ENCODE data around the gene USP15. TPM values are rescaled to one million over a fixed set of nuclear protein-coding genes. Genes with fewer than 3 reads are reported as not detected.

USP15 gene
- polyA plus RNA-seq, 1 donor (not counting 4 experiments of a cell fraction or from before 2014, with no cell fraction given) = 66.5 TPM

DNA sequence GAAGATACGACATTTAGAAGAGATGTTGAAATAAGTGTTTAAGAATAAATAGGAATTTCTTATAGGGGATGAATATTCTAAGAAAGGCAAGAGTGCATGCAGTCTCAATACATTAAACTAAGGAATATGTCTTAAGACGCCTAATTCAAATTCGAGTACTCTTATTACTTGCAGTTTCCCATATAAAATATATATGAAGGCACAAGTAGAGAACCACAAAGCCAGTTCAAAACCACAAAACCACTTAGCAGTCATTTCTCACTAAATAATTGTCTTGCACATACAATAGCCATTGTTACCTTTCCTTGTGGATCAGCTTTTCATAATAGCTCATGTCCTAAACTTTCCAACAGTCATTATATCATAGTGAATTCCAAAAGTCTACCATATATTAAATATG, 115.4 kb downstream of the USP15 start:
- no peak overlapping the region for H3K9ac ChIP-seq (ENCODE audit: control insufficient read depth, extremely low read depth, insufficient read depth, low read length)
- no peak overlapping the region for H2AFZ ChIP-seq (ENCODE audit: control insufficient read depth, low read length)
- no peak overlapping the region for H3K4me3 ChIP-seq (ENCODE audit: control insufficient read depth in 2 of 3, extremely low read depth in 1 of 3, insufficient read depth in 2 of 3, low read depth in 1 of 3, low read length in 3 of 3)
- H3K27ac ChIP-seq (ENCODE audit: control insufficient read depth, insufficient read depth, low read length) = no peak overlapping the region
- H3K4me2 ChIP-seq (ENCODE audit: control insufficient read depth, extremely low read depth, insufficient read depth, low read depth, low read length) = no peak overlapping the region
- H3K9me1 ChIP-seq (ENCODE audit: control insufficient read depth, extremely low read depth, insufficient read depth, low read length) = no peaks in the 10 kb centered on the region
- no peaks in the 10 kb centered on the region for H3K4me1 ChIP-seq (ENCODE audit: control insufficient read depth, extremely low read depth, insufficient read depth, low read length)
- no peaks in the 10 kb centered on the region for H3K9me3 ChIP-seq (ENCODE audit: control insufficient read depth, low read depth, low read length)
- FAIRE-seq = no peak
- DNase-seq (ENCODE audit: low read depth, low spot score) = no peak
- no peaks in the 10 kb centered on the region for H3K79me2 ChIP-seq (ENCODE audit: control insufficient read depth, insufficient read depth, low read length)
- H3K27me3 ChIP-seq (ENCODE audit: control insufficient read depth, extremely low read depth, insufficient read depth, low read length) = no peaks in the 10 kb centered on the region
- TF ChIP-seq CTCF (optimal IDR thresholded peaks at IDR 0.05 in 1 of 3, IDR thresholded peaks at IDR 0.05 in 1 of 3, conservative IDR thresholded peaks at IDR 0.05 in 1 of 3; ENCODE audit: extremely low read depth in 1 of 3, insufficient read depth in 2 of 3, low read length in 3 of 3) = no peak
- no peak for TF ChIP-seq EZH2 (IDR thresholded peaks at IDR 0.05; ENCODE audit: low read length)
- H4K20me1 ChIP-seq (ENCODE audit: control insufficient read depth, extremely low read depth, insufficient read depth, low read length) = no peaks in the 10 kb centered on the region
- dilution Hi-C loops (cut with MboI; ENCODE audit: extremely low pct_ligation_motif_present, low sequenced_read_pairs) = no loop called here
- no peaks in the 10 kb centered on the region for H3K36me3 ChIP-seq (ENCODE audit: control insufficient read depth in 2 of 2, extremely low read depth in 1 of 2, insufficient read depth in 2 of 2, low read length in 2 of 2)

DNA sequence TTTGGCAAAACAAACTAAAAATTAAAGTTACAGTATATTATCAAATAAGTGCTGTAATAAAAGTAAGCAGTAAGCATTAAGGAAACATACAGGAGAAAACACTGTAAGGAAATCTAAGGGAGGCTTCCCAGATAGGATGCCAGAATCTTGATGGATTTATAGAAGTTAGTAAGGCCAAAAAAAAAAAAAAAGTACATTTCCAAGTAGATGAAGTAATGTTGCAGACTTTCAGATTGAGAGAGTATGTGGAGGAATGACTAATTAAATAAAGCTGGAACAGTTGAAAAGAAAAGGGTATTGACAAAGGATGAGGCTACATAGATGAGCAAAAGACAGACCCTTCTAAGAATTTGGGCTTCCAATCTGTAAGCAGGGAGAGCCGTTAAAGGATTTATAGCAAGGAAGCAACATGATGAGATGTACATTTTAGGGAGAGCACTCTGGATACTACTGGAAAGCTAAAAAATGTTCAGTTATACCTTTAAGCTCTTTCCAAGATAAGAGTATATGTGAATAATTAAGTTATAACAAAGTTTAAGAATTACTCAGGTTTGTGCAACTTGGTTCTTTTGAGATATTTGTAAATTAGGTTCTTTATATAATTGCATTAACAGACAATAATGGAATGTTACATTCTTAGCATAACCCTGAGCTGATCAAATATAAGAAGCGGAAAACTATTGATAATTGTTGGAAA, 119.0 kb downstream of the USP15 start:
- Histone ChIP-seq H3K9me3 (ENCODE audit: control insufficient read depth, low read depth, low read length) (no peaks in the 10 kb centered on the region), H3K79me2 (ENCODE audit: control insufficient read depth, insufficient read depth, low read length) (no peaks in the 10 kb centered on the region), H3K4me2 (ENCODE audit: control insufficient read depth, extremely low read depth, insufficient read depth, low read depth, low read length) (no peak overlapping the region), H3K4me3 (ENCODE audit: control insufficient read depth in 2 of 3, extremely low read depth in 1 of 3, insufficient read depth in 2 of 3, low read depth in 1 of 3, low read length in 3 of 3) (no peak overlapping the region), H3K9me1 (ENCODE audit: control insufficient read depth, extremely low read depth, insufficient read depth, low read length) (no peaks in the 10 kb centered on the region), H3K27me3 (ENCODE audit: control insufficient read depth, extremely low read depth, insufficient read depth, low read length) (no peaks in the 10 kb centered on the region), H3K4me1 (ENCODE audit: control insufficient read depth, extremely low read depth, insufficient read depth, low read length) (no peaks in the 10 kb centered on the region), H3K36me3 (ENCODE audit: control insufficient read depth in 2 of 2, extremely low read depth in 1 of 2, insufficient read depth in 2 of 2, low read length in 2 of 2) (peaks cover 0 to 2% of the 10 kb centered on the region in 2 experiments), H3K9ac (ENCODE audit: control insufficient read depth, extremely low read depth, insufficient read depth, low read length) (no peak overlapping the region), H2AFZ (ENCODE audit: control insufficient read depth, low read length) (no peak overlapping the region), H4K20me1 (ENCODE audit: control insufficient read depth, extremely low read depth, insufficient read depth, low read length) (no peaks in the 10 kb centered on the region), H3K27ac (ENCODE audit: control insufficient read depth, insufficient read depth, low read length) (no peak overlapping the region)
- no peak for FAIRE-seq
- dilution Hi-C loops (cut with MboI; ENCODE audit: extremely low pct_ligation_motif_present, low sequenced_read_pairs) = no loop called here
- TF ChIP-seq EZH2 (IDR thresholded peaks at IDR 0.05; ENCODE audit: low read length) (no peak), CTCF (optimal IDR thresholded peaks at IDR 0.05 in 1 of 3, IDR thresholded peaks at IDR 0.05 in 1 of 3, conservative IDR thresholded peaks at IDR 0.05 in 1 of 3; ENCODE audit: extremely low read depth in 1 of 3, insufficient read depth in 2 of 3, low read length in 3 of 3) (no peak)
- DNase-seq (ENCODE audit: low read depth, low spot score) = no peak
